HUDEP-2 (cell line): ENCODE data around the gene XYLT1.

Experiments used
- DNase-seq, 76 experiments: peaks; one replicate each; lab custom pipeline; 2025; ENCODE audit not compliant: unreplicated experiment in 76 of 76; lab: John Stamatoyannopoulos, UW

Gene XYLT1

DNA sequence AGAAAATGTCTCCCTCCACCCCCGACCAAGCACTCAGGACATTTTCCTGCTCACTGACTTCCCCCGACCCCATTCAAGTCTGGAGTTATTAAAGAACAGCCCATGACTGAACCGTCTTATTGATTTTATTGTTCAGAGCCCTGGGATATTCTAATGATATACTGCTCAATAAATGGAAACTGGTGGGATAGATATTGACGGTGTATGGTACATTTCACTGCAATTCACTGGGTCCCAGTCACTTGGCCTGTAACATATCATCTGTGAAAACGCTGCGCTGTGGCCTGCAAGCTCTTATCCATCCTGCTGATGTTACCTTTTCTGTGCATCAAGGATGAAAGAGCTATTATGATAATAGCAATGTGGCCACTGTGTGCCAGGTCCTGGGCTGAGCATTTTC lies 258.2 kb downstream of the XYLT1 start:
- DNase-seq: no peak

DNA sequence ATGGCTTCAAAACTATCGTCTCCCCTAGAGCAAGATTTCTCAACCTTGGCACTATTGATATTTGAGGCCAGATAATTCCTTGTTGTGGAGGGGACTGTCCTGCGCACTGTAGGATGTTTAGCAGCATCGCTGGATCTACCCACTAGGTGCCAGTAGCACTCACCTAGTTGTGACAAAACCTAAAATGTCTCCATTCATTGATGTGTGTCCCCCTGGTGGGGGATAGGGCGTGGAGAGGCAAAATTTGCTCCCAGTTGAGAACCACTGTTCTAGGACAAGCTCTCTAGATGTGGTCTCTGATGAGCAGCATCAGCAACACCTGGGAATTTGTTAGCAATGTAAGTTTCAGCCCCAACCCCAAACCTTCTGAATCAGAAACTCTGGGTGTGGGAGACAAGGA lies 259.0 kb downstream of the XYLT1 start:
- DNase-seq: no peak

DNA sequence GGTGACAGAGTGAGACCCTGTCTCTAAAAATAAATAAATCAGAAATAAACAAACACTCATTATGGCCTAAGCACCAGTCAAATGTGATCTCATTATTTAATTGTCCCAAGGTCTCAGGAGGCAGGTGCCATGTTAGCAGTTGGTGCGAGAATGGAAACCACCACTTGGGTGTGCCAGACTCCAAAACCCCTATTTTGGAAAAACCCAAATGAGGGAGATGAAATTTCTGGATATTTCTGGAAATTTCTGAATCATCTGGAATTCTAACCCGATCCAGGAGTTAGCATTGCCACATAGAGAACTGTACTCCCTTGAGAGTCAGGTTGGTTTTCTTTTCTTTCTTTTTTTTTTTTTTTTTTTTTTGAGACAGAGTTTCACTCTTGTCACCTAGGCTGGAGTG lies 264.0 kb downstream of the XYLT1 start:
- no peak for DNase-seq

DNA sequence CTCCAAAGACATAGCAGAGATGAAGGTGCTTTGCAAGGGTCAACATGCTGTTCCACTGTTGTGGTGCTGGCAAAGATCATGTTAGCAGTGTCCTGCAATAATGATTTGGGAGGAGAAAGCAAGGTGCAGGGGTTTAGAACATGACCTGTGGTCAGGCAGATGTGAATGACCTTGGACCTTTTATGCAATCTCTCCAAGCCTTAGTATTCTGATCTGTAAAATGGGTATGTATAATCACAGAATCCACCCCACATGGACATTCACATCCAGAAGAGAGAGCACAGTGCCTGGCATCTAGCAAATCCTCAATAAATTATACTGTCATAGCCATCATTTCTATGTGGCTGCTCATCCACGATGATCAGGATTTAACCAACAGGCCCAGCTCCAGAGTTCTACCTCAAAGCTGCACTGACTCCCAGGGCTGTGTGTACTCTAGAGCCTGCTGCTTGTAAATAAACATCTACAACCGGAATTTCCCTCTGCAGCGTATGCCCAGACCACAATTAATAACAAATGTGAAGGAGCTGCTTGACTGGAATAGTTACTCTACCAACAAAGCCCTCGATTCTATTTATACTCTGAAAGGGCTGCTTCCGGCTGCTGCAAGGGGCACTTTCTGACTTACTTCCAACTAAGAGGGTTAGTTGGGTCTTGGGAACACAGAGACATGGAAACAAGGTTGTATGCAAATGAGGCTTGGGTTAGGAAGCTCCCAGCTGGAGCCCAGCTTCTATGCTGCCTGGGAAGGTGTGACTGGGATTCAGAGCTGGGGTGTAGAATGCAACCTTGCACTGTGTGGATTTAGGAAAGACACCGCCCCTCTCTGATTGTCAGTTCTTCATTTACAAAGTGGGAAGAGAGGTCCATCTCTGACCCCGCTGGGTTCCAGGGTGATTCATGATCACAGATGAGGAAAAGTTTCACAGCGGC lies 265.2 kb downstream of the XYLT1 start:
- DNase-seq: no peak

DNA sequence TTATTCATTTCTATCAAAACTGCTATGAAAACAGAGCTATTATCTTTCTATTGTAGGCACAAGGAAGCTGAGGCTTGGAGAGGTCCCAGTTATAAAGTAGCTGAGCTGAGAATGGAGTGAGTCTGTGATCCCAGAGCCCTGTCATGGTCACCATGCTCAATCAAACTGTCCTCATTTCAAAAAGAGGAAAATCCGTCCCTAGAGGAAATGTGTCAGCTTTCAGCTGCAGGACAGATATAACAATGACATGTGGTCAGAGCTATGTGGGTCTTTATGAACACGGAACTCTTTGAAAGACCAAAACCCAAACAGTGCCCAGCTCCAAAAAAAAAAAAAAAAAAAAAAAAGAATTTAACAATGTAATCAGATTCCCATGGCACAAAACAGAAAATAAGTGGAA lies 266.1 kb downstream of the XYLT1 start:
- no peak for DNase-seq

DNA sequence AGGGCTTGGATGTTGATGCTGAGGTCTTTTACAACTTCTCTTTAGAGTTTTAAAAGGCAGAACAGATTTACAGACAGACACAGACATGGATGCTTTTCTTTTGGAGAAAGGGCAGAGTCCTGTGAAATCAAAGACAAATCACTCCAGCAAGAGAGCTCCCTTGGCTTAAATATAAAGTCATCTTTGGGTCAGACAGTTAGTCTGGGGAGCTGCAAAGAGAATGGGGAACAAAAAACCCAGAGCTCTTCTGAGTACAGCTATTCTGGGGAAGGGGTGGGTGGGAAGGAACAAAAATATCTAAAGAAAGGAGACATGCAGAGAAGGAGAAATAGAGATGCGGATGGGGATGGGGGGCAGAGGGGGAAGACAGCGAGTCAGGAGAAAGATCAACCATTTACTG lies 266.6 kb downstream of the XYLT1 start:
- DNase-seq: no peak

DNA sequence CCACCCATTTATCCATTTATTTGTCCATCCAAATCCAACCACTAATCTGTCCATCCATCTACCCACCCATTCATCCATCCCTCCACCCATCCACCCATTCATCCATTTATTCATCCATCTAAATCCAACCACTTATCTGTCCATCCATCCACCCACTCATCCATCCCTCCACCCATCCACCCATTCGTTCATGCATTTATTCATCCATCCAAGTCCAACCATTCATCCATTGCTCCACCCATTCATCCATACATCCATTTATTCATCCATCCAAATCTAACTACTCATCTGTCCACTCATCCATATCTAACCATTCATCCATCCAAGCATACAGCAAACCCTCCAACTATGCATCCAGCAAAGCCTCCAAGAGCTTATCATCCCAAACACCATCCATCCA lies 267.3 kb downstream of the XYLT1 start:
- no peak for DNase-seq

DNA sequence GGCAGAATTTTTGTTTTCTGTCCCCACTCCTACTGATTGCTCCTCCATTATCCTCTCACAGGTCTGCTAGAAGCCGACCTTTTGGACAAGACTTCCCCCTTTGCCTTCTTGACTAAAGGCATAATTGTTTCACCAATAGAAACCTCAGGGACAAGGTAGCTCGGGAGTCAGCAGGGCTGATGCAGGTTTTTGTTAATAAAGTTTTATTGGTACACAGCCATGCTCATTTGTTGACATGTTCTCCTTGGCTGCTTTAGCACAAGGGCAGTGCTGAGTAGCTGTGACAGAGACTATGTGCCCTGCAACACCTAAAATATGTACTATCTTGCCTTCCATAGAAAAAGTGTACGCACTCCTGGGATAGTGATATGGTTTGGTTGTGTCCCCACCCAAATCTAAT lies 271.6 kb downstream of the XYLT1 start:
- no peak for DNase-seq

DNA sequence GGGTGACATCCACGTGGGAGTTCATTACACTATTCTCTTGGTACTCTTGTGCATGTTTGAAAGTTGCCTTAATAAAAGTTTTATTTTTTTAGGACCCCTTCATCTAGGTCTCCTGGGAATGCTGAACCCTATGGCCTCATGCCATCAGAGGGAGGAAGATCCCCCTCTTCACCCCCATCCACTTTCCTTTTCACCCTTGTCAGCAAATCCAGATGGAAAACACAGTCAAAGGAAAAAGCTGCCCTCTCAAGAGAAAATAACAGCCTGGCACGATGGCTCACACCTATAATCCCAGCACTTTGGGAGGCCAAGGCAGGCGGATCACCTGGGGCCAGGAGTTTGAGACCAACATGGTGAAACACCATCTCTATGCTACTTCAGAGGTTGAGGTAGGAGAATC lies 274.2 kb downstream of the XYLT1 start:
- DNase-seq: no peak

DNA sequence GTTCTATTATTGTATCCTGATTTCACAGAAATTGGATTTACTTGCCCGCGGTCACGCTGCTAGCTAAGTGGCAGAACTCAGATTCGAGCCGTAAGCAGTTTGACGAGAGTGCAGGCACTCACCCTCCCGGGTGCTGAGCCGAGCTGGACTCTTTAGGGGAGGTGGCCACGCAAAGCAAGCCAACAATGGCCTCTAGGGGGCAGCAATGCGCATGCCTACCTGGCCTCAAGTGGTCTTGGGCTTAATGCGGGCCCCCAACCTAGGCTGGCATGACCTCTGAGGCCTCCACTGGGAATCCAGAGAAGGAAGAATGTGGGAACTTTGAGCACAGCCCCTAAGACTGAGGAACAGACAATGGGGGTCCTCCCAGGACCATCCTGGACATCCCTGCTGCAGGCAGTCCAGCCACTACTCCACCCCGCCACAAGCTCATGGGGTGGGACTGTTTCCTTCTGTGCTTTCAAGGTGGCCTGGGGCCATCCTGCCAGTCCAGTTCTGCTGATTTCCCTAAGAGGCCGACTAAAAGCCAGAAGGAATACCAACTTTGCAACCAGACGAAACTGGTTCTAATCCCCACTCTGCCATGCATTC lies 276.5 kb downstream of the XYLT1 start:
- DNase-seq: peak in 17 of 76 experiments; percentile 1 to 16 (median 4)

DNA sequence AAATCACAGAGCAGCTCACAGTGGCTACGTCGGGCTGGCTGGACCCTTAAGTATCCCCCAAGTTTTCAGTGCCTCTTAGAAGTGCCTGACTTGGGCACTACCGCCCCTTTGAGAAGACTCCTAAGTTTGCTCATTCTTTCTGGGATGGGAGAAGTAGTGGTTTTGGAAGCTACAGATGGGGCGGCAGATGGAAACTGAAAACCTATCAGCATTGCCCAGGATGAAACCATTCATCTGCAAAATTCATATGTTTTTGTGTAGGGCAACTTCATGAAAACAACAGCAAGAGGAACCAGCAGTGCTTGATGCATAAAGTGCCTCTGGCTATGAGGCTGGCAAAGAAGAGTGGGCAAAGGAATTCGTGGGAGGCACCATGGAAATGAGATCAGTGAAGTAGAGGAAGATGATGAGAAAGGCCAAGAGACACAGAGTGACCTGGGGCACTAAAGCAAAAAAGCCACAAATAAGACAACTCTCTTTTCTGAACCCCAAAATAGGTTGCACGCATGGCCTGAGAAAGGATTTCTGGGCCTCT lies 277.1 kb downstream of the XYLT1 start:
- DNase-seq: no peak

DNA sequence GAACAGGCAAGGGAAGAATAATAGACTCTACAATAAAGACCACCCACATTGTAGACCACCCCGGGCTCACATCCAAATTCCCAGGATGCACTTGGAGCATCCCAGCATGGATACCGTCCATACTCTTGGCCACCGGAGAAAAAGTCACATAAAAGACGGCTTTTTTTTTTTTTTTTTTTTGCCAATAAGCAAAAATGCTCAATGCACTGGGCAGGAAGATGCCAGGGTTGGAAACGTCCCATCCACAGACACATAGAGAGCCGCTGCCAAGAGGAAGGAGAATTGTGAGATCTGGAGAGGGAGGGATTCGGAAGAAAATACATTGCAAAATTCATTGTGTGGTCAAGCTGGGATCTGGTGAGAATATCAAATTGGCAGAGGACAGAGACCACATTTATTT lies 286.7 kb downstream of the XYLT1 start:
- no peak for DNase-seq

DNA sequence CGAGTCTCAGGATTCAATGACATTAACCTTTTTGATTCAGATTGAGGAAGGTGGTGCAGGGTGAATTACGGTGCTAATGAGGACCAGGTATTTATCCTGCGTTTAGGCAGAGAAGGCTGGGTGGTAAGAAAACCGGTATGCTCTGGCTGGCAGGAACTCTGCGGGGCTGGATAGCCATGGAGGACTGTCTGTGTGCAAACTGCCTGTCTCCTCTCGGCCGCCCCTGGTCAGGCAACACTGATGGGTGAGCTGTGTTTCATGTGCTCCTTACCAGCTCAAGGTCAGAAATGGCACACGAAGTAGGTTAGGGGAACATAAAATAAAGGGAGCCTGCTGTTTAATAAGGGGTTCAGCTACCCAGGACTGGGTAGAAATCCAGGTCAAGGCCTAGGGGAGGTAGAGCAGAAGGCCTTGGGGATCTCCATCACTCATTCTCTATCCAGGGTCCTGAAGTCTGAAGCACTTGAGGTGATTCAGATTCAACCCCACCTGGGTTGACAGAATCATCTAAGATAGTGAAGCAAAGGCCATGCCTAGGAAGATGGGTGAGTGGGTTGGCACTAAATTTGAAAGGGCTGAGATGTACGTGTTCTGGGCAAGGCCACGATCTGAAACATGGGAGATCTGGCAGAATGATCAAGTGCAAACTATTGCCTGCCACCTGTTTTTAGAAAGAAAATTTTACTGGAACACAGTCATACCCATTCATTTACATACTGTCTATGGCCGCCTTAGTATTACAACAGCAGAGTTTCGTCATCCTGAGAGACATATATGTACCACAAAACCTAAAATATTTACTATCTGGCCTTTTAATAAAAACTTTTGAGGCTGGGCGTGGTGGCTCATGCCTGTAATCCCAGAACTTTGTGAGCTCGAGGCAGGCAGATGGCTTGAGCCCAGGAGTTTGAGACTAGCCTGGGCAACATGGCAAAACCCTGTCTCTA lies 292.5 kb downstream of the XYLT1 start:
- DNase-seq: no peak

DNA sequence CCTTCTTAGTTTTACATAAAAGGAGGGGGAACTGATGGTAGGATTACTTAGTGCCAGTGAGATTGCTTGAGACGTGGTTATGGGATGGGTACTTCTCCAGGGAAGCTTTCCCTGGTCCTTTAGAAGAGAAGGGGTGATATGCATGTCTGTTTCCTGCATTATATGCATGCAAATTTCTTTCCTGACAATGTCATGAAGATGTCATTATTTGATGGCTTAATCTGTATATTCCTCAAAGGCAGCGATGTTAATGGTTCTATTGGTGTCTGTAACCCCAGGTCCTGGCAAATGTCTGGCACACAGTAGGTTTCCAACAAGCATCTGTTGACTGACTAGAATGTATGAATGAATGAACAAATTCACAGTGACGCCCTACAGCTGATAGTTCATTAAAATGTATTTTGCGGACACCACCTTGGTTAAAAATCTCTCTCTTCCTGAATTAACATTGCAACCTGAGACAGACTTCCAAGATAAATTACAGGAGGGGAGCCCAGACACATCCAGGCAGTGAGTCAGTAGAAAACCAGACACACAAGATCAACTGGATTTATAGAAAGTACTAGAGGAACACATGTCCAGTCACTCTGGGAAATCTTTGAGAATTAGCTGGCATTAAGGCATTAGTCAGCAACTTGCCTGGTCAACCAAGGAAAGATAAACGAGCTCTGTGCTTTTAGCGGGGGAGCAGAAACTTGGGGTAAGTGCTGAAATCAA lies 293.4 kb downstream of the XYLT1 start:
- no peak for DNase-seq

DNA sequence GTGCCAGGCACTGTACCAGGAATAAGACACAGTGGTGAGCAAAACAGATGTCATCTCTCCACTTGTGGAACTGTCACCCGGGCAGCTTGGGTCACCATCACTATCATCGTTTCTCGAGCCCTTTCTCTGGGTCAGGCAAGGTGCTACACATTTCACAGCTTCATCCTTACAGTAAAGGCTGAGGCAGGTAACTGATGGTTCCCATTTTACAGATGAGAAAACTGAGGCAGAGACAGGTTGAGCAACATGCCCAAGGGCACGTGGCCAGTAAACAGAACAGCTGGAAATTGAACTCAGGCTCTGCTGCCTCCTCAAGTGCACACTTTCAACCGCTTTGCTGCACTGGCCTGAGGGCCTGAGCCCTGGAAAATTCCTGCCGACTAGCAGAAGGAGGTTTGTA lies 294.6 kb downstream of the XYLT1 start:
- DNase-seq: no peak

DNA sequence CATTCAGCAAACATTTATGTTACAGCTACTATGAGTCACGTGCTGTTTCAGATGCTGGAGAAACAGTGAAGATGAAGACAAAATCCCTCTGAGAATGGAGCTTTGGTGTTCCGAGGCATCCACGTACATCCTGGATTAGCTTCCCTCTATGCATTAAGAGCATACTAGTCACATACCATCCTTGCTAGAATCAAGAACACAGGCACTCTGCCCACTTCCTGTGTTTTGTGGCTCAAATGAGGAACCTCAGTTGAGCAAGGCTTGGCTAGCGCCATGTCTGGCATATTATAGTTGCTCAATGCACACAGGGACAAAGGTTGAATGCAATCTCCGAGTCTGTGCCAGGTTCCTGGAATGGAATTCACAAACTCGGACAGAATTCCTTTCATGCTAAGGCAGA lies 297.5 kb downstream of the XYLT1 start:
- DNase-seq: no peak

DNA sequence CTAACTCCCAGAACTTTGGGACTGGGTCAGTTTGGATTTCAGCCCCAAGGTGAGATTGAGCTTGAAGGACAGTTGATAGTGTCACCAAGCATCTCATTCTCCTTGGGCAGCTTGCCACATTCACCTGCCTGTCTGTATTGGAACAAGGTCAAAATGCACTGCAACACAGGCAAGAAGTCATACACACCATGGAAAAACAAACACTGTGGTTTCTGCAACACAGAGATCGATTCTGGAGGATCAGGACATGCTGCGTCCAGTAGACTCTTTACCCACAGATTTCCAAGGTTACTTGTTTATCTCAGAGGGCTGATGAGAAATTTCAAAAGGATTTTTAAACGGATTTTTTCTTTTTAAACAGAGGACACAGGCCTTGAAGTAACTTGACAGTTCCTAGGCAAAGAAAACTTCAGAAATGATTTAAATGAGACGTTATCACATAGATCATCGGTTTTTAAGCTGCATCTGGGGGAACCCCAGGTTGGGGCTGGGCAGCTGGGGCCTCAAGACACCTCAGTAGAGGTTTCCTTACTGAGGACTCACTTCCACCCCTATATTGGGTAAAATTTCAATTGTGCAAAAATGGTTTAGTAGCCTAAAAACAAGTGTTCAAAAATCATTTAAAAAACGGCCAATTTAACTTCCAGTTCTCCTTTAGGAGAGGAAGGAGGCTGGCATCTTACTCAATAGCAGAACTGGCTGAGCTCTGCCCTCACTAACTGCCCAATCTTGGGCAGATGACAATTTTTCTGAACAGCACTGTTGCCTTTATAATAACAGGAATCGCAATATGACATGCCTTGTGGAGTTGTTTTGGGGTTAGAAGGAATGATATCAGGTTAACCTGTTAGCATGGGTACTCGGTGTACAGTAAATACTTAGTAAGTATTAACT lies 299.3 kb downstream of the XYLT1 start:
- DNase-seq: no peak

DNA sequence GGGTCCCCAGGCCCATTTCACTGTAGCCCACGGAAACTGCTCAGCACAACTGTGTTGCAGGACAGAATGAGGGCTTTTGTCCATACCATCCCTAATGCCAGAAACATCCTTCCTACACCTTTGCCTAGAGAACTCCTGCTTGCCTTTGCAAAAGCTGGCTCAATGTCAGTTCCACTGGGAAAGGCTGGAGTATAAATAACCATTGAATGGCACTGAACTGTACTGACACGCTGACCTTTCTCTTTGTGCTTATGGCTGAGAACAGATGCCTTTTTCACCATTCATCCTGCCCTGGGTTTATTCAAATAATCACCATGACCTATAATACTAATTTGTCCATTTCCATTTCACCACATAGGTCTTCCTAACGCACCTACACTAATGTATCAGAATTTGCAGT lies 300.3 kb downstream of the XYLT1 start:
- no peak for DNase-seq

DNA sequence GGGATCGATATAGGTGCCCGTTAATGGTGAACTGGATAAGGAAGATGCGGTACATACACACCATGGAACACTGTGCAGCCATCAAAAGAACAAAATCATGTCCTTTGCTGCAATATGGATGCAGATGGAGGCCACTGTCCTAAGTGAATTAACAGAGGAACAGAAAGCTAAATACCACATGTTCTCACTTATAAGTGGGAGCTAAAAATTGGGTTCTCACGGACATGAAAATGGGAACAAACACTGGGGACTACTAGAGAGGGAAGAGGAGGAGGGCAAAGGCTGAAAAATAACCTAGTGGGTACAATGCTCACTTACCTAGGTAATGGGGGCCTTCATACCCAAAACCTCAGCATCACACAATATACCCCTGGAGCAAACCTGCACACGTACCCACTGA lies 302.6 kb downstream of the XYLT1 start:
- DNase-seq: no peak
